Measurements from ENCODE around the gene GRIN1. TPM values are rescaled to one million over a fixed set of nuclear protein-coding genes. Genes with fewer than 3 reads are reported as not detected.

Gene GRIN1
- total RNA-seq, 2 experiments from 2014 or later = 0.06 to 0.15 TPM

DNA sequence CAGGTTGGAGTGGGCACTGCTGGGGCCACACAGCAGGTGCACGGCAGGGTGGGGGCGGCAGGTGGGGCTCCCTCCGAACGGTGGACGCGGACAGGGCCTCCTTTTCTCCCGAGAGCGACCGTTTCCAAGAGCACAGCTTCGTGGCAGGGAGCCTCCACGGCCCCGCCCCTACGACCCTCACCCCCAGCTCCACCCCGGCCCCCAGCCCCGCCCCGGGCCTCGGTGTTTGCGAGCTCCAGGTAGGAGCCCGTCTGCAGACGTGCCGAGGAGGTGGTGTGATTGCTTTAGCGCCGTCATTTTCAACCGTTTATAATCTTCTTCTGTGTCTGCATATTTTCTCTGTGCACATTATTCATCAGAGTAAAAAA lies 8.8 kb downstream of the GRIN1 start:
- BruUV-seq (replicated peaks) = no TSS peak
- intact Hi-C loops (cut with micrococcal nuclease; ENCODE audit: unreplicated experiment) = no loop called here
- POLR2A ChIA-PET = interaction anchor here (0.6 kb wide), 1 partner anchor 1707 kb away, joined by 3 read pairs; no protein-coding TSS in a partner anchor

GRCh38 chr9:137148242-137148641 lies 9.3 kb downstream of the GRIN1 start:
- Histone ChIP-seq H3K79me2 (ENCODE audit: insufficient read depth, low read depth, low read length) (no peaks in the 10 kb centered on the region), H3K36me3 (ENCODE audit: insufficient read depth, low read length) (no peaks in the 10 kb centered on the region), H3K4me1 (ENCODE audit: insufficient read depth, low read length, poor library complexity, severe bottlenecking) (peaks cover 17% of the 10 kb centered on the region), H3K9me2 (ENCODE audit: insufficient read depth, low read length) (no peaks in the 10 kb centered on the region), H2AFZ (ENCODE audit: low read length) (no peak overlapping the region), H3K27ac (ENCODE audit: low read depth, low read length, poor library complexity, severe bottlenecking) (no peak overlapping the region), H4K20me1 (ENCODE audit: insufficient read depth, low read length) (no peaks in the 10 kb centered on the region), H3K4me2 (ENCODE audit: low read length) (no peak overlapping the region), H3K9me3 (ENCODE audit: low read length) (no peaks in the 10 kb centered on the region), H3K4me3 (ENCODE audit: low read depth, low read length, poor library complexity, severe bottlenecking) (no peak overlapping the region)
- no peak for DNase-seq (ENCODE audit: low spot score)
- intact Hi-C loops (cut with micrococcal nuclease; ENCODE audit: unreplicated experiment) = no loop called here
- POLR2A ChIA-PET = no interaction called here
- TF ChIP-seq, protein P1, sequence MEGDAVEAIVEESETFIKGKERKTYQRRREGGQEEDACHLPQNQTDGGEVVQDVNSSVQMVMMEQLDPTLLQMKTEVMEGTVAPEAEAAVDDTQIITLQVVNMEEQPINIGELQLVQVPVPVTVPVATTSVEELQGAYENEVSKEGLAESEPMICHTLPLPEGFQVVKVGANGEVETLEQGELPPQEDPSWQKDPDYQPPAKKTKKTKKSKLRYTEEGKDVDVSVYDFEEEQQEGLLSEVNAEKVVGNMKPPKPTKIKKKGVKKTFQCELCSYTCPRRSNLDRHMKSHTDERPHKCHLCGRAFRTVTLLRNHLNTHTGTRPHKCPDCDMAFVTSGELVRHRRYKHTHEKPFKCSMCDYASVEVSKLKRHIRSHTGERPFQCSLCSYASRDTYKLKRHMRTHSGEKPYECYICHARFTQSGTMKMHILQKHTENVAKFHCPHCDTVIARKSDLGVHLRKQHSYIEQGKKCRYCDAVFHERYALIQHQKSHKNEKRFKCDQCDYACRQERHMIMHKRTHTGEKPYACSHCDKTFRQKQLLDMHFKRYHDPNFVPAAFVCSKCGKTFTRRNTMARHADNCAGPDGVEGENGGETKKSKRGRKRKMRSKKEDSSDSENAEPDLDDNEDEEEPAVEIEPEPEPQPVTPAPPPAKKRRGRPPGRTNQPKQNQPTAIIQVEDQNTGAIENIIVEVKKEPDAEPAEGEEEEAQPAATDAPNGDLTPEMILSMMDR (conservative IDR thresholded peaks at IDR 0.05; ENCODE audit: low read length) = no peak
- TF ChIP-seq EZH2phosphoT487 (IDR thresholded peaks at IDR 0.05; ENCODE audit: borderline replicate concordance, low read depth, low read length) = no peak
- no TSS peak for BruUV-seq (replicated peaks)
- CTCF ChIA-PET (ENCODE audit: unreplicated experiment) = interaction anchor here (0.6 kb wide), 1 partner anchor 19 kb away, joined by 5 read pairs; no protein-coding TSS in a partner anchor

More for the DNA sequence above, 8.8 kb downstream of the GRIN1 start:
- Histone ChIP-seq H3K4me2 (ENCODE audit: low read length) (no peak overlapping the region), H3K36me3 (ENCODE audit: insufficient read depth, low read length) (no peaks in the 10 kb centered on the region), H3K9me3 (ENCODE audit: low read length) (no peaks in the 10 kb centered on the region), H3K79me2 (ENCODE audit: insufficient read depth, low read depth, low read length) (no peaks in the 10 kb centered on the region), H3K27ac (ENCODE audit: low read depth, low read length, poor library complexity, severe bottlenecking) (no peak overlapping the region), H3K4me3 (ENCODE audit: low read depth, low read length, poor library complexity, severe bottlenecking) (no peak overlapping the region), H4K20me1 (ENCODE audit: insufficient read depth, low read length) (no peaks in the 10 kb centered on the region), H3K9me2 (ENCODE audit: insufficient read depth, low read length) (no peaks in the 10 kb centered on the region), H3K4me1 (ENCODE audit: insufficient read depth, low read length, poor library complexity, severe bottlenecking) (peaks cover 17% of the 10 kb centered on the region), H2AFZ (ENCODE audit: low read length) (no peak overlapping the region)
- no peak for DNase-seq (ENCODE audit: low spot score)
- TF ChIP-seq, protein P1 (conservative IDR thresholded peaks at IDR 0.05; ENCODE audit: low read length) = no peak
- TF ChIP-seq EZH2phosphoT487 (IDR thresholded peaks at IDR 0.05; ENCODE audit: borderline replicate concordance, low read depth, low read length) = no peak
- CTCF ChIA-PET (ENCODE audit: unreplicated experiment) = interaction anchor here (0.6 kb wide), 1 partner anchor 19 kb away, joined by 5 read pairs; no protein-coding TSS in a partner anchor

GRCh38 chr9:137148661-137149060 lies 9.7 kb downstream of the GRIN1 start:
- BruUV-seq (replicated peaks) = no TSS peak
- CTCF ChIA-PET (ENCODE audit: unreplicated experiment) = no interaction called here

More at GRCh38 chr9:137148661-137149060, 9.7 kb downstream of the GRIN1 start:
- no peak for TF ChIP-seq EZH2phosphoT487 (IDR thresholded peaks at IDR 0.05; ENCODE audit: borderline replicate concordance, low read depth, low read length)
- TF ChIP-seq, protein P1 (conservative IDR thresholded peaks at IDR 0.05; ENCODE audit: low read length) = no peak
- H3K9me2 ChIP-seq (ENCODE audit: insufficient read depth, low read length) = no peaks in the 10 kb centered on the region
- H3K9me3 ChIP-seq (ENCODE audit: low read length) = no peaks in the 10 kb centered on the region
- H3K36me3 ChIP-seq (ENCODE audit: insufficient read depth, low read length) = no peaks in the 10 kb centered on the region
- no peaks in the 10 kb centered on the region for H3K79me2 ChIP-seq (ENCODE audit: insufficient read depth, low read depth, low read length)
- H3K4me3 ChIP-seq (ENCODE audit: low read depth, low read length, poor library complexity, severe bottlenecking) = no peak overlapping the region
- no peak for DNase-seq (ENCODE audit: low spot score)
- intact Hi-C loops (cut with micrococcal nuclease; ENCODE audit: unreplicated experiment) = no loop called here
- H2AFZ ChIP-seq (ENCODE audit: low read length) = no peak overlapping the region
- H4K20me1 ChIP-seq (ENCODE audit: insufficient read depth, low read length) = no peaks in the 10 kb centered on the region
- H3K27ac ChIP-seq (ENCODE audit: low read depth, low read length, poor library complexity, severe bottlenecking) = no peak overlapping the region
- POLR2A ChIA-PET = interaction anchor here (1.2 to 1.3 kb wide), 2 partner anchors 9 to 56 kb away, joined by 3 read pairs; no protein-coding TSS in a partner anchor
- peaks cover 17% of the 10 kb centered on the region for H3K4me1 ChIP-seq (ENCODE audit: insufficient read depth, low read length, poor library complexity, severe bottlenecking)
- H3K4me2 ChIP-seq (ENCODE audit: low read length) = no peak overlapping the region
